K562 (cell line): ENCODE results near the gene PARD3B. TPM values are rescaled to one million over a fixed set of nuclear protein-coding genes. Genes with fewer than 3 reads are reported as not detected.

ENCODE experiments used
- ATAC-seq: fragments of 200-7000 bp; cut with Tn5 transposase; 3 replicates; pipeline ENCODE4 v1.9.1; 2020; ENCODE audit warnings: moderate library complexity
- BruUV-seq: library from RNA; stranded (reverse); fragments of 400-500 nt; replicated peaks from 2 replicates; lab custom pipeline; 2021; lab: Mats Ljungman, UMichigan
- CTCF ChIA-PET: fragments of 300-600 bp; formaldehyde crosslinking; extraction: SDS; loops from one replicate; lab custom pipeline; 2021; ENCODE audit warnings: low intra/inter-chr PET ratio; lab: Yijun Ruan, JAX
- POLR2A ChIA-PET: fragments of 300-600, 350-650 bp; sonication (Branson Sonifier 250); formaldehyde crosslinking; extraction: SDS; loops from one replicate; lab custom pipeline; 2021; ENCODE audit warnings: antibody characterized with exemption, inconsistent platforms; lab: Yijun Ruan, JAX
- DNase-seq, 4 experiments: peaks; one replicate each; pipeline versions ENCODE4 v3.0.0 to v3.0.0-alpha.2; 2011 to 2018; ENCODE audit warnings: low spot score in 3 of 4, mixed read lengths in 3 of 4; ENCODE audit errors: extremely low read depth in 1 of 4
- FAIRE-seq: peaks from 2 replicates; lab custom pipeline; 2011; peaks lifted over from hg19 to GRCh38; lab: Jason Lieb, UNC
- H2AFZ ChIP-seq: 2 replicates; pipeline ENCODE4 v1.6.0; 2011; ENCODE audit warnings: low read depth, low read length, control low read depth, inconsistent platforms
- H3K27ac ChIP-seq: fragments of 200-600 bp; 3 replicates; pipeline ENCODE4 v1.8.0; 2011; ENCODE audit warnings: low read depth, mild to moderate bottlenecking, control low read depth, inconsistent platforms, low read length, moderate library complexity, mixed read lengths; ENCODE audit errors: extremely low read depth
- H3K27me3 ChIP-seq, 2 experiments: fragments of 300-600 bp in 1 of 2; 2 replicates in 1 of 2; 3 replicates in 1 of 2; pipeline versions ENCODE4 v1.6.0 to v1.8.0; 2011; ENCODE audit warnings: inconsistent platforms in 2 of 2, low read length in 2 of 2, mild to moderate bottlenecking in 1 of 2, mixed read lengths in 1 of 2, moderate library complexity in 1 of 2; ENCODE audit not compliant: control insufficient read depth in 2 of 2, insufficient read depth in 2 of 2
- H3K36me3 ChIP-seq: fragments of 300-600 bp; 3 replicates; pipeline ENCODE4 v1.8.0; 2011; ENCODE audit warnings: mild to moderate bottlenecking, low read length, inconsistent platforms; ENCODE audit not compliant: control insufficient read depth, insufficient read depth
- H3K4me1 ChIP-seq, 2 experiments: fragments of 200-600 bp in 1 of 2; replicated peaks in 1 of 2; 2 replicates in 1 of 2; 3 replicates in 1 of 2; pipeline versions ENCODE4 v1.5.1 to v1.8.0; 2011; ENCODE audit warnings: inconsistent platforms in 2 of 2, low read length in 2 of 2, mild to moderate bottlenecking in 1 of 2, mixed read lengths in 1 of 2, moderate library complexity in 1 of 2; ENCODE audit not compliant: control insufficient read depth in 2 of 2, insufficient read depth in 2 of 2
- H3K4me2 ChIP-seq: 2 replicates; pipeline ENCODE4 v1.6.1; 2011; ENCODE audit warnings: low read length, control low read depth, inconsistent platforms, mixed read lengths; ENCODE audit not compliant: insufficient read depth
- H3K4me3 ChIP-seq: fragments of 200-600 bp; sonication (generic), shearing (Covaris generic); 2 replicates; pipeline ENCODE4 v1.5.1; 2016; ENCODE audit warnings: control low read depth, inconsistent platforms
- H3K79me2 ChIP-seq: fragments of 200-600 bp; 3 replicates; pipeline ENCODE4 v1.8.0; 2011; ENCODE audit warnings: low read length, inconsistent platforms; ENCODE audit not compliant: control insufficient read depth, insufficient read depth
- H3K9ac ChIP-seq, 2 experiments: 2 replicates each; pipeline versions ENCODE4 v1.6.0 to v1.6.1; 2011; ENCODE audit warnings: low read depth in 2 of 2, low read length in 2 of 2, control low read depth in 1 of 2, inconsistent platforms in 1 of 2, mild to moderate bottlenecking in 1 of 2, mixed read lengths in 1 of 2; ENCODE audit not compliant: insufficient read depth in 1 of 2
- H3K9me1 ChIP-seq: one replicate; pipeline ENCODE4 v1.6.0; 2011; ENCODE audit warnings: inconsistent platforms, mild to moderate bottlenecking, low read length, moderate library complexity; ENCODE audit not compliant: control insufficient read depth, insufficient read depth
- H3K9me3 ChIP-seq: replicated peaks from 2 replicates; pipeline ENCODE4 v1.5.1; 2011; ENCODE audit warnings: low read depth, low read length, inconsistent platforms; ENCODE audit not compliant: control insufficient read depth, insufficient read depth
- H4K20me1 ChIP-seq: replicated peaks from 2 replicates; pipeline ENCODE4 v1.6.1; 2011; ENCODE audit warnings: low read length, inconsistent platforms, mixed read lengths; ENCODE audit not compliant: control insufficient read depth, insufficient read depth
- CTCFL ChIP-seq: IDR thresholded peaks from 2 replicates; pipeline ENCODE4 v1.6.1; 2011; ENCODE audit warnings: borderline replicate concordance, low read depth, mild to moderate bottlenecking, moderate library complexity, low read length; ENCODE audit not compliant: insufficient read depth, poor library complexity, severe bottlenecking
- EP400 ChIP-seq: fragments of 450-650 bp; IDR thresholded peaks from 2 replicates; pipeline ENCODE4 v1.6.1; 2017; ENCODE audit warnings: antibody characterized with exemption, mild to moderate bottlenecking, moderate library complexity
- ETV6 ChIP-seq, 3 experiments: fragments of 150-350 bp in 1 of 3; sonication (generic) in 1 of 3; formaldehyde crosslinking in 1 of 3; IDR thresholded peaks; 2 replicates each; pipeline versions ENCODE4 v1.6.1 to v1.8.0; 2014 to 2022; ENCODE audit warnings: borderline replicate concordance in 2 of 3, low read depth in 2 of 3, antibody characterized with exemption in 1 of 3, low read length in 1 of 3, mild to moderate bottlenecking in 1 of 3, missing genetic modification reagents in 1 of 3
- HDAC8 ChIP-seq: fragments of 450-650 bp; IDR thresholded peaks from 2 replicates; pipeline ENCODE4 v1.6.1; 2016; ENCODE audit warnings: mild to moderate bottlenecking, missing genetic modification characterization, moderate library complexity, missing compliant biosample characterization
- NBN ChIP-seq: fragments of 450-650 bp; IDR thresholded peaks from 2 replicates; pipeline ENCODE4 v1.6.1; 2016; ENCODE audit warnings: low read depth, mild to moderate bottlenecking
- NFIX ChIP-seq: fragments of 250-450 bp; sonication (Bioruptor Pico); IDR thresholded peaks from 2 replicates; pipeline ENCODE4 v1.4.0; 2020; ENCODE audit warnings: low read depth, mild to moderate bottlenecking, moderate library complexity
- NR2C1 ChIP-seq, 2 experiments: fragments of 450-650 bp; IDR thresholded peaks; 2 replicates each; pipeline ENCODE4 v1.6.1; 2017; ENCODE audit warnings: mild to moderate bottlenecking in 2 of 2, antibody characterized with exemption in 1 of 2, inconsistent platforms in 1 of 2, missing compliant biosample characterization in 1 of 2, missing genetic modification characterization in 1 of 2
- POLR2AphosphoS5 ChIP-seq: IDR thresholded peaks from 2 replicates; pipeline ENCODE4 v1.6.1; 2011; ENCODE audit warnings: mild to moderate bottlenecking, low read depth, low read length, moderate library complexity; ENCODE audit not compliant: control insufficient read depth, insufficient read depth
- PTBP1 ChIP-seq: fragments of 200-400 bp; formaldehyde crosslinking; IDR thresholded peaks from 2 replicates; pipeline ENCODE4 v1.6.1; 2017; ENCODE audit warnings: low read depth, low read length
- SIN3B ChIP-seq: fragments of 450-650 bp; IDR thresholded peaks from 2 replicates; pipeline ENCODE4 v1.6.1; 2017; ENCODE audit warnings: low read depth, mild to moderate bottlenecking, moderate library complexity
- ZNF436 ChIP-seq: fragments of 250-450, 450-650 bp; sonication (Bioruptor Pico); formaldehyde crosslinking; IDR thresholded peaks from 2 replicates; pipeline ENCODE4 v1.7.0; 2020; ENCODE audit warnings: mild to moderate bottlenecking
- WGBS: fragments of 100-300 bp; shearing (Covaris generic); methylation state at CpG from one replicate; pipeline ENCODE4 v1.1.6; 2016; ENCODE audit warnings: low coverage, mixed read lengths; ENCODE audit not compliant: insufficient coverage; ENCODE audit errors: missing lambda C conversion rate; 5-methylcytosine and 5-hydroxymethylcytosine counted together
- in situ Hi-C: fragments of 300-500 bp; cut with MboI; formaldehyde crosslinking; loops from 4 replicates; pipeline ENCODE4 v1.15.0; 2018; ENCODE audit warnings: inconsistent platforms, mixed read lengths
- intact Hi-C: fragments of 100-400 bp; cut with micrococcal nuclease; formaldehyde crosslinking; loops from 2 replicates; pipeline ENCODE4 v1.14.2; 2022
- polyA plus RNA-seq, 8 experiments: library from polyadenylated mRNA; depleted of rRNA in 4 of 8; stranded (reverse) in 5 of 8; unstranded in 3 of 8; fragments of >200 nt; fragmentation: Nextera tagmentation in 2 of 8; fragmentation: Illumina TruSeq in 1 of 8; extraction: Ambion mirVana in 2 of 8; extraction: Trizol in 1 of 8; gene quantifications; 2 replicates each; pipeline versions ENCODE4 v1.2.1 to v1.2.3, GENCODE V29; 2011 to 2014; ENCODE audit warnings: inconsistent platforms in 1 of 8, missing spikeins in 1 of 8
- total RNA-seq, 7 experiments: library from RNA; depleted of rRNA in 6 of 7; stranded (reverse); fragments of >200 nt in 6 of 7; fragmentation: Illumina TruSeq in 2 of 7; extraction: Trizol in 2 of 7; gene quantifications; 2 replicates each; pipeline versions ENCODE4 v1.2.1 to v1.2.3, GENCODE V29; 2011 to 2021; ENCODE audit warnings: low replicate concordance in 1 of 7
- TF ChIP-seq, protein P1 (sequence below): fragments of 450-650 bp; IDR thresholded peaks from 2 replicates; pipeline ENCODE4 v1.6.1; 2016; ENCODE audit warnings: borderline replicate concordance

The PARD3B gene
- total and polyA plus RNA-seq, 9 of the 15 experiments (the other 6 are each of a cell fraction or from before 2014, with no cell fraction given), result 0.15 to 3.0 (median 1.1) TPM

DNA sequence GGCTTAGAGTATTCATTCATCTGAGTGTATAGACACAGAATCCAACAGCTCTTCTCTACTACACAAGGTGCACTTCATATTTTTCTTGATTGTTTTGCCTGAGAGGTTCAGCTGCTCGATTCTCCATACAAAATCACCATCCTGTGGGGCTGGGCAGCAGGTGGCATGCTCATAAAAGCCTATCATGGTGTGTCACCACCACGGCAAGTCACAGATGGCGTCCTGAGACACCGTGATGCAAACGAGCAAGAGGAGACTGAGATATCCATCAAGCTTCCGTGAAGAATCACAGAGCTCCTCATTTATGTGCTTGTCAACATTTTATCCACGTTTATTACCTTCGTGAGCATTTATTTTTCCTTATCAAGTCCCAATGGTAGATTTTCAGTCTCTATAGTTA is 1114.6 kb downstream of the PARD3B start (continued):
- no peak for TF ChIP-seq CTCFL

GRCh38 chr2:205660521-205661124 is 1115.3 kb downstream of the PARD3B start:
- CTCF ChIA-PET, result no interaction called here
- Histone ChIP-seq H2AFZ (no peak overlapping the region), H3K4me2 (no peak overlapping the region), H4K20me1 (no peaks in the 10 kb centered on the region), H3K4me3 (no peak overlapping the region), H3K9ac (no peak overlapping the region), H3K27ac (no peak overlapping the region), H3K4me1 (no peaks in the 10 kb centered on the region), H3K79me2 (no peaks in the 10 kb centered on the region), H3K9me3 (no peaks in the 10 kb centered on the region), H3K9me1 (no peaks in the 10 kb centered on the region), H3K36me3 (no peaks in the 10 kb centered on the region), H3K27me3 (no peaks in the 10 kb centered on the region; a peak in 1 of 5 replicates)
- FAIRE-seq, result no peak
- TF ChIP-seq ZNF436, result no peak
- TF ChIP-seq NBN, result no peak
- TF ChIP-seq HDAC8 (tag), result no peak
- no peak for TF ChIP-seq NR2C1 (IDR thresholded peaks at IDR 0.05)
- no peak for TF ChIP-seq NR2C1 (tag; IDR thresholded peaks at IDR 0.05)
- TF ChIP-seq SIN3B, result no peak
- TF ChIP-seq POLR2AphosphoS5, result no peak
- TF ChIP-seq, protein P1, sequence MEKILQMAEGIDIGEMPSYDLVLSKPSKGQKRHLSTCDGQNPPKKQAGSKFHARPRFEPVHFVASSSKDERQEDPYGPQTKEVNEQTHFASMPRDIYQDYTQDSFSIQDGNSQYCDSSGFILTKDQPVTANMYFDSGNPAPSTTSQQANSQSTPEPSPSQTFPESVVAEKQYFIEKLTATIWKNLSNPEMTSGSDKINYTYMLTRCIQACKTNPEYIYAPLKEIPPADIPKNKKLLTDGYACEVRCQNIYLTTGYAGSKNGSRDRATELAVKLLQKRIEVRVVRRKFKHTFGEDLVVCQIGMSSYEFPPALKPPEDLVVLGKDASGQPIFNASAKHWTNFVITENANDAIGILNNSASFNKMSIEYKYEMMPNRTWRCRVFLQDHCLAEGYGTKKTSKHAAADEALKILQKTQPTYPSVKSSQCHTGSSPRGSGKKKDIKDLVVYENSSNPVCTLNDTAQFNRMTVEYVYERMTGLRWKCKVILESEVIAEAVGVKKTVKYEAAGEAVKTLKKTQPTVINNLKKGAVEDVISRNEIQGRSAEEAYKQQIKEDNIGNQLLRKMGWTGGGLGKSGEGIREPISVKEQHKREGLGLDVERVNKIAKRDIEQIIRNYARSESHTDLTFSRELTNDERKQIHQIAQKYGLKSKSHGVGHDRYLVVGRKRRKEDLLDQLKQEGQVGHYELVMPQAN, result no peak
- no peak for TF ChIP-seq ETV6 (IDR thresholded peaks at IDR 0.05; ENCODE audit: borderline replicate concordance in 1 of 2, low read depth in 2 of 2, low read length in 1 of 2)
- no peak for TF ChIP-seq ETV6 (CRISPR knock-in tag; IDR thresholded peaks at IDR 0.05; ENCODE audit: borderline replicate concordance)
- no peak for TF ChIP-seq PTBP1
- TF ChIP-seq NFIX (CRISPR knock-in tag), result no peak
- no peak for TF ChIP-seq EP400
- under 1% methylated on average over 8 of the region's 8 CpGs for WGBS
- in situ Hi-C loops, result no loop called here
- intact Hi-C loops, result no loop called here
- no TSS peak for BruUV-seq
- no peak for ATAC-seq
- no peak for DNase-seq
- POLR2A ChIA-PET, result interaction anchor here (1.2 kb wide), 1 partner anchor 10 kb away, joined by 4 read pairs; no protein-coding TSS in a partner anchor
